CD4-positive, alpha-beta memory T cell (primary cell): ENCODE measurements around the gene MAP2K7. TPM values are rescaled to one million over a fixed set of nuclear protein-coding genes. Genes with fewer than 3 reads are reported as not detected.
"Not testable (repeated sequence)": the region's sequence is repeated elsewhere in the genome, so short reads cannot be mapped to it uniquely, and the experiment has no call there.

Experiments
- CTCF ChIA-PET: fragments of 350-600 bp; sonication (Branson Sonifier 250); formaldehyde crosslinking; loops from one replicate; lab custom pipeline; 2021; ENCODE audit warnings: inconsistent platforms; ENCODE audit not compliant: partially characterized antibody; lab: Charles Lee
- POLR2A ChIA-PET: fragments of 350-600 bp; sonication (Branson Sonifier 250); formaldehyde crosslinking; loops from one replicate; lab custom pipeline; 2021; ENCODE audit not compliant: partially characterized antibody; lab: Charles Lee
- DNase-seq, 5 donors: peaks; one replicate each; pipeline versions ENCODE4 v3.0.0 to v3.0.0-alpha.2; 2020 to 2022; ENCODE audit warnings: mixed read lengths in 1 of 5
- H3K27ac ChIP-seq: one replicate; pipeline ENCODE4 v1.7.0; 2013; ENCODE audit warnings: low read depth, low read length
- H3K27me3 ChIP-seq: 2 replicates; pipeline ENCODE4 v1.7.0; 2013; ENCODE audit warnings: mild to moderate bottlenecking, low read length, moderate library complexity; ENCODE audit not compliant: insufficient read depth
- H3K36me3 ChIP-seq: 2 replicates; pipeline ENCODE4 v1.7.0; 2013; ENCODE audit warnings: mild to moderate bottlenecking, low read length, moderate library complexity; ENCODE audit not compliant: insufficient read depth
- H3K4me1 ChIP-seq: 2 replicates; pipeline ENCODE4 v1.7.0; 2013; ENCODE audit warnings: mild to moderate bottlenecking, low read length, moderate library complexity; ENCODE audit not compliant: insufficient read depth
- H3K4me3 ChIP-seq, 2 donors: one replicate each; pipeline ENCODE4 v1.7.0; 2013; ENCODE audit warnings: low read length in 2 of 2, mild to moderate bottlenecking in 1 of 2
- H3K9me3 ChIP-seq, 2 donors: one replicate each; pipeline ENCODE4 v1.7.0; 2013; ENCODE audit warnings: low read length in 2 of 2, control low read depth in 1 of 2; ENCODE audit not compliant: control insufficient read depth in 1 of 2
- H3K27ac Mint-ChIP-seq, 7 donors: one replicate each; pipeline ENCODE4 v1.8.0; 2020 to 2021; ENCODE audit warnings: mixed read lengths in 7 of 7, mild to moderate bottlenecking in 6 of 7, inconsistent platforms in 3 of 7, moderate library complexity in 3 of 7
- H3K27me3 Mint-ChIP-seq, 2 donors: one replicate each; pipeline ENCODE4 v1.8.0; 2020 to 2021; ENCODE audit warnings: mixed read lengths in 2 of 2
- H3K36me3 Mint-ChIP-seq, 2 donors: one replicate each; pipeline ENCODE4 v1.8.0; 2020 to 2021; ENCODE audit warnings: mixed read lengths in 2 of 2, inconsistent platforms in 1 of 2, mild to moderate bottlenecking in 1 of 2
- H3K4me1 Mint-ChIP-seq, 4 donors: one replicate each; pipeline ENCODE4 v1.8.0; 2020 to 2021; ENCODE audit warnings: mixed read lengths in 4 of 4, mild to moderate bottlenecking in 1 of 4
- H3K4me3 Mint-ChIP-seq, 8 donors: one replicate each; pipeline ENCODE4 v1.8.0; 2020 to 2021; ENCODE audit warnings: mixed read lengths in 8 of 8, mild to moderate bottlenecking in 7 of 8, moderate library complexity in 6 of 8, inconsistent platforms in 3 of 8
- H3K9me3 Mint-ChIP-seq, 8 donors: one replicate each; pipeline ENCODE4 v1.8.0; 2020 to 2021; ENCODE audit warnings: mixed read lengths in 8 of 8, mild to moderate bottlenecking in 5 of 8, inconsistent platforms in 3 of 8, moderate library complexity in 1 of 8
- intact Hi-C: fragments of 100-400 bp; cut with micrococcal nuclease; formaldehyde crosslinking; loops from one replicate; pipeline ENCODE4 v1.15.1; 2023
- polyA plus RNA-seq, 2 donors: library from polyadenylated mRNA; unstranded; fragments of 300-500 nt; fragmentation: Illumina TruSeq; gene quantifications; one replicate each; pipeline ENCODE4 v1.2.3, GENCODE V29; 2021
- total RNA-seq, 2 experiments: library from RNA; stranded (reverse); gene quantifications; one replicate each; pipeline ENCODE4 v1.2.3, GENCODE V29; 2021

MAP2K7 gene
- total and polyA plus RNA-seq, 4 experiments from 2014 or later = 0.57 to 62.5 (median 31.1) TPM

GRCh38 chr19:7859087-7859486, 44.6 kb upstream of the MAP2K7 start:
- H3K4me1 ChIP-seq = peaks cover 14% of the 10 kb centered on the region
- H3K9me3 Mint-ChIP-seq, H3K36me3 Mint-ChIP-seq, H3K9me3 ChIP-seq, H3K4me3 Mint-ChIP-seq, H3K4me3 ChIP-seq, H3K27ac ChIP-seq, H3K27me3 Mint-ChIP-seq, H3K27ac Mint-ChIP-seq, H3K4me1 Mint-ChIP-seq, DNase-seq, H3K36me3 ChIP-seq, intact Hi-C loops, H3K27me3 ChIP-seq: not testable (repeated sequence)
- CTCF ChIA-PET = interaction anchor here (1.0 to 2.6 kb wide), 3 partner anchors 10 to 143 kb away, joined by 3 to 15 read pairs (median 3); no protein-coding TSS in a partner anchor
- POLR2A ChIA-PET = interaction anchor here (0.6 kb wide), 1 partner anchor 10 kb away, joined by 4 read pairs; no protein-coding TSS in a partner anchor

GRCh38 chr19:7859831-7860713, 43.6 kb upstream of the MAP2K7 start:
- intact Hi-C loops = no loop called here
- Mint-ChIP-seq H3K9me3 (no peaks in the 10 kb centered on the region), H3K27ac (no peak overlapping the region), H3K4me3 (no peak overlapping the region), H3K4me1 (peaks cover 3 to 13% (median 7%) of the 10 kb centered on the region in 4 donors), H3K36me3 (no peaks in the 10 kb centered on the region), H3K27me3 (no peaks in the 10 kb centered on the region)
- Histone ChIP-seq H3K4me3 (no peak overlapping the region), H3K9me3 (no peaks in the 10 kb centered on the region), H3K36me3 (no peaks in the 10 kb centered on the region), H3K4me1 (peaks cover 19% of the 10 kb centered on the region), H3K27me3 (peaks cover 7% of the 10 kb centered on the region), H3K27ac (no peak overlapping the region)
- CTCF ChIA-PET = interaction anchor here (1.0 to 1.9 kb wide), 3 partner anchors 7 to 142 kb away, joined by 3 to 9 read pairs (median 4); no protein-coding TSS in a partner anchor
- POLR2A ChIA-PET = interaction anchor here (1.7 kb wide), 1 partner anchor 9 kb away, joined by 5 read pairs; no protein-coding TSS in a partner anchor
- DNase-seq = no peak

GRCh38 chr19:7860714-7861618, 42.7 kb upstream of the MAP2K7 start:
- no peak for DNase-seq
- POLR2A ChIA-PET = interaction anchor here (0.7 to 1.7 kb wide), 6 partner anchors 9 to 180 kb away, joined by 3 to 9 read pairs (median 4); partner anchors contain the start of genes SNAPC2 and TRAPPC5

GRCh38 chr19:7861619-7862412, 41.9 kb upstream of the MAP2K7 start:
- peaks cover 25% of the 10 kb centered on the region for H3K4me1 ChIP-seq
- intact Hi-C loops = loop anchor here (1.0 to 2.0 kb wide), 2 partner anchors 10 to 31 kb away; partner anchors contain the start of gene EVI5L
- no peaks in the 10 kb centered on the region for H3K9me3 Mint-ChIP-seq
- H3K4me3 Mint-ChIP-seq = peak overlapping the region in 7 of 8 donors; percentile 45 to 80 (median 66)
- H3K36me3 Mint-ChIP-seq = no peaks in the 10 kb centered on the region
- no peak overlapping the region for H3K27ac Mint-ChIP-seq
- ChIA-PET POLR2A (interaction anchor here (1.2 to 1.8 kb wide), 5 partner anchors 10 to 181 kb away, joined by 4 to 9 read pairs (median 5); partner anchors contain the start of genes MAP2K7, SNAPC2 and TRAPPC5), CTCF (interaction anchor here (1.0 to 1.9 kb wide), 5 partner anchors 9 to 232 kb away, joined by 3 to 9 read pairs (median 4); partner anchors contain the start of genes PET100, SNAPC2 and XAB2)
- H3K4me1 Mint-ChIP-seq = peaks cover 8 to 20% (median 13%) of the 10 kb centered on the region in 4 donors
- peak overlapping the region in 1 of 2 donors; percentile 28 for H3K4me3 ChIP-seq
- H3K36me3 ChIP-seq = no peaks in the 10 kb centered on the region
- no peak for DNase-seq
- no peaks in the 10 kb centered on the region for H3K27me3 Mint-ChIP-seq
- peaks cover 7% of the 10 kb centered on the region for H3K27me3 ChIP-seq
- H3K9me3 ChIP-seq = no peaks in the 10 kb centered on the region
- no peak overlapping the region for H3K27ac ChIP-seq

More at GRCh38 chr19:7860714-7861618, 42.7 kb upstream of the MAP2K7 start:
- CTCF ChIA-PET = interaction anchor here (1.2 to 1.9 kb wide), 4 partner anchors 8 to 141 kb away, joined by 3 to 9 read pairs (median 4); partner anchors contain the start of gene SNAPC2
- no peaks in the 10 kb centered on the region for H3K36me3 ChIP-seq
- H3K4me3 ChIP-seq = no peak overlapping the region
- intact Hi-C loops = no loop called here
- peaks cover 25% of the 10 kb centered on the region for H3K4me1 ChIP-seq
- Mint-ChIP-seq H3K27ac (peak overlapping the region in 1 of 7 donors; percentile 37), H3K4me3 (peak overlapping the region in 6 of 8 donors; percentile 12 to 48 (median 28)), H3K9me3 (no peaks in the 10 kb centered on the region), H3K27me3 (no peaks in the 10 kb centered on the region), H3K4me1 (peaks cover 8 to 20% (median 13%) of the 10 kb centered on the region in 4 donors), H3K36me3 (no peaks in the 10 kb centered on the region)
- no peak overlapping the region for H3K27ac ChIP-seq
- peaks cover 7% of the 10 kb centered on the region for H3K27me3 ChIP-seq
- H3K9me3 ChIP-seq = no peaks in the 10 kb centered on the region

- intact Hi-C loops = loop anchor here (1.0 to 2.0 kb wide), 2 partner anchors 10 to 32 kb away; partner anchors contain the start of gene EVI5L
- POLR2A ChIA-PET = interaction anchor here (1.1 to 1.8 kb wide), 4 partner anchors 41 to 182 kb away, joined by 5 to 9 read pairs (median 6); partner anchors contain the start of genes MAP2K7, SNAPC2 and TRAPPC5
- H3K9me3 ChIP-seq = no peaks in the 10 kb centered on the region
- DNase-seq = peak; percentile 60 to 78 (median 71)
- Mint-ChIP-seq H3K36me3 (no peaks in the 10 kb centered on the region), H3K9me3 (no peaks in the 10 kb centered on the region), H3K27me3 (no peaks in the 10 kb centered on the region), H3K27ac (no peak overlapping the region), H3K4me1 (peaks cover 8 to 24% (median 13%) of the 10 kb centered on the region in 4 donors), H3K4me3 (peak overlapping the region in 7 of 8 donors; percentile 45 to 80 (median 66))
- H3K27me3 ChIP-seq = peaks cover 7% of the 10 kb centered on the region
- no peak overlapping the region for H3K27ac ChIP-seq
- peaks cover 25% of the 10 kb centered on the region for H3K4me1 ChIP-seq
- CTCF ChIA-PET = interaction anchor here (1.0 to 1.9 kb wide), 4 partner anchors 9 to 233 kb away, joined by 3 to 9 read pairs (median 4); partner anchors contain the start of genes PET100, SNAPC2 and XAB2
- H3K4me3 ChIP-seq = peak overlapping the region in 1 of 2 donors; percentile 28
- H3K36me3 ChIP-seq = no peaks in the 10 kb centered on the region
Observed at GRCh38 chr19:7862413-7862951, 41.2 kb upstream of the MAP2K7 start.
